GM21619 (cell line): ENCODE measurements around the gene SMC6.

Source experiments
- ATAC-seq: cut with Tn5 transposase; IDR thresholded peaks from one replicate; pipeline ENCODE4 v1.9.1; 2021; ENCODE audit not compliant: unreplicated experiment

SMC6 gene, protein sequence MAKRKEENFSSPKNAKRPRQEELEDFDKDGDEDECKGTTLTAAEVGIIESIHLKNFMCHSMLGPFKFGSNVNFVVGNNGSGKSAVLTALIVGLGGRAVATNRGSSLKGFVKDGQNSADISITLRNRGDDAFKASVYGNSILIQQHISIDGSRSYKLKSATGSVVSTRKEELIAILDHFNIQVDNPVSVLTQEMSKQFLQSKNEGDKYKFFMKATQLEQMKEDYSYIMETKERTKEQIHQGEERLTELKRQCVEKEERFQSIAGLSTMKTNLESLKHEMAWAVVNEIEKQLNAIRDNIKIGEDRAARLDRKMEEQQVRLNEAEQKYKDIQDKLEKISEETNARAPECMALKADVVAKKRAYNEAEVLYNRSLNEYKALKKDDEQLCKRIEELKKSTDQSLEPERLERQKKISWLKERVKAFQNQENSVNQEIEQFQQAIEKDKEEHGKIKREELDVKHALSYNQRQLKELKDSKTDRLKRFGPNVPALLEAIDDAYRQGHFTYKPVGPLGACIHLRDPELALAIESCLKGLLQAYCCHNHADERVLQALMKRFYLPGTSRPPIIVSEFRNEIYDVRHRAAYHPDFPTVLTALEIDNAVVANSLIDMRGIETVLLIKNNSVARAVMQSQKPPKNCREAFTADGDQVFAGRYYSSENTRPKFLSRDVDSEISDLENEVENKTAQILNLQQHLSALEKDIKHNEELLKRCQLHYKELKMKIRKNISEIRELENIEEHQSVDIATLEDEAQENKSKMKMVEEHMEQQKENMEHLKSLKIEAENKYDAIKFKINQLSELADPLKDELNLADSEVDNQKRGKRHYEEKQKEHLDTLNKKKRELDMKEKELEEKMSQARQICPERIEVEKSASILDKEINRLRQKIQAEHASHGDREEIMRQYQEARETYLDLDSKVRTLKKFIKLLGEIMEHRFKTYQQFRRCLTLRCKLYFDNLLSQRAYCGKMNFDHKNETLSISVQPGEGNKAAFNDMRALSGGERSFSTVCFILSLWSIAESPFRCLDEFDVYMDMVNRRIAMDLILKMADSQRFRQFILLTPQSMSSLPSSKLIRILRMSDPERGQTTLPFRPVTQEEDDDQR

GRCh38 chr2:17753803-17754663 lies at the start of gene SMC6, which contains the start of gene GEN1:
SMC6 (minus strand) TSS chr2:17753810; CDS start chr2:17745946, 7,864 bp downstream.
GEN1 (plus strand) TSS chr2:17754138; CDS start chr2:17759944, 5,806 bp downstream.
- peak; percentile 59 for ATAC-seq

GRCh38 chr2:17800693-17801458 lies 47.3 kb upstream of the SMC6 start:
- no peak for ATAC-seq

- no peak for ATAC-seq
Measured at GRCh38 chr2:17800219-17800618, 46.6 kb upstream of the SMC6 start.

- no peak for ATAC-seq
Measured at GRCh38 chr2:17799301-17800120, 45.9 kb upstream of the SMC6 start.

DNA sequence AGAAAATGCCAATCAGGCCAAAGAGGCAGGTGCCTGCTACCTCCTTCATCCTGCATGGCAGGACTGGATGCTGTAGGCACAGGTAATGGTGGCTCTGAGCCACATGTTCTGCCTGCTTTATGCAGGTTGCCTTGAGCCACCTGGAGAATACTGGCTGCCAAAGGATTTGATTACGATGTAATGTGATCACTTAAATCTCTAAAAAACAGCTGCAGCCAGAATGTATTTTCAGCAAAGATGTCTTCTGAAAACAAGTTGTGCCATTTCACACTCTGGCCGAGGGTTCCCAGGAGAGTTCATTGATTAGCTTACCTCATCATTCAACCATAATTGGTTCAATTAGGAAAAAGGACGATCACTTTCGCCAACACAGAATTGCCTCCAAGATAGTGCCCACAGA lies 44.7 kb upstream of the SMC6 start:
- ATAC-seq = no peak

DNA sequence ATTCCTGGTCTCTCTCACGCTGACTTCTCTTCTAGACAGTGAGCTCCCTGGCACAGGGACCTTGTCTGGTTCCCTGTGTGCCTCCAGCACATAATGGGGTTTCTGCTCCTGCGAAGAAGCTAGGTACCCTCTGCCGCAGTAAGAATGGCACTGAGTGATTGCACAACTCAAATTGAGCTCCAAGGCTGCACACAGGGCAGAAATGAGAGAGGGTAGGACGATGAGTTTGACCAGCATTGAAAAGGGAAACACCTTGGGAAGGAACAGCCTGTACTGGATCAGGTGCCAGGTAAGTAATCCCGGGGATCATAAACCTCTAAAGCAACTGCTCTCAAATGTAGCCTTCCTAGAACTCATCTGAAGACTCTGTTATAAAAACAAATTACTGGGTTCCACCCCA lies 41.7 kb upstream of the SMC6 start:
- no peak for ATAC-seq

GRCh38 chr2:17793803-17794354 lies 40.3 kb upstream of the SMC6 start:
- ATAC-seq = no peak

GRCh38 chr2:17793296-17793695 lies 39.7 kb upstream of the SMC6 start:
- no peak for ATAC-seq

GRCh38 chr2:17792515-17792914 lies 38.9 kb upstream of the SMC6 start:
- ATAC-seq = no peak

- ATAC-seq = no peak
Measured at GRCh38 chr2:17791817-17792130, 38.2 kb upstream of the SMC6 start.

GRCh38 chr2:17791121-17791816 lies 37.7 kb upstream of the SMC6 start:
- ATAC-seq = no peak

- no peak for ATAC-seq
Measured at GRCh38 chr2:17790536-17790935, 36.9 kb upstream of the SMC6 start.

GRCh38 chr2:17788773-17789172 lies 35.2 kb upstream of the SMC6 start:
- ATAC-seq = no peak

DNA sequence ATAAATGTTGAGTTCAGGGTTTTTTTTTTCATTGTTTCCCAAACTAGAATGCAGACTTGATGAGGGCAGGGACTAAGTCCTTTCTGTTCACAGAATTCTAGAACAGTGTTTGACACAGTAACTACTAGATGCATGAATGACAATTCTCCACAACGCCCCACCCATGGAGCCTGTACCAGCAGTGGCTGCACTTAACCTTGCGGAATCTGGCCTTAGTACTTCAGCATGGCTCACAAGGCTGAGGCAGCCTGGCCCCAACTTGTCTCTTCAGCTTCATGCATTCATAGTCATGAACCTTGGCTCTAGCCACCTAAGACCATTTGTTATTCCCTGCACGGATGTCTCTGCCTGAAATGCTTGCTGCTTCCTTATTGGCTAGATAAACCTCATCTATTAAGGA lies 33.1 kb upstream of the SMC6 start:
- ATAC-seq = no peak

GRCh38 chr2:17781482-17781881 lies 27.9 kb upstream of the SMC6 start:
- no peak for ATAC-seq

GRCh38 chr2:17780546-17780945 lies 26.9 kb upstream of the SMC6 start:
- ATAC-seq = no peak

GRCh38 chr2:17772532-17772931 lies 18.9 kb upstream of the SMC6 start:
- no peak for ATAC-seq

- ATAC-seq = no peak
Measured at GRCh38 chr2:17771956-17772355, 18.3 kb upstream of the SMC6 start.
